Thoracic aorta (tissue), 2 donors: ENCODE measurements around the gene ZNF217. TPM values are rescaled to one million over a fixed set of nuclear protein-coding genes. Genes with fewer than 3 reads are reported as not detected.
"Not testable (repeated sequence)": the region's sequence is repeated elsewhere in the genome, so short reads cannot be mapped to it uniquely, and the experiment has no call there.

Experiments used
- ATAC-seq: fragments of 150-250 bp; one replicate; pipeline ENCODE4 v1.8.0; 2017; ENCODE audit warnings: low read depth; ENCODE audit not compliant: insufficient number of reproducible peaks, low FRiP score
- DNase-seq: peaks from one replicate; pipeline ENCODE4 v3.0.0-alpha.2; 2020; ENCODE audit warnings: low spot score
- H3K27ac ChIP-seq, 2 donors: fragments of 200-600 bp; sonication (generic); 1 replicate in 1 of 2; 2 replicates in 1 of 2; pipeline ENCODE4 v1.5.1; 2016; ENCODE audit warnings: mild to moderate bottlenecking in 2 of 2, moderate library complexity in 2 of 2
- H3K27me3 ChIP-seq: fragments of 200-600 bp; sonication (generic); replicated peaks from 2 replicates; pipeline ENCODE4 v1.6.0; 2016; ENCODE audit warnings: mild to moderate bottlenecking; ENCODE audit not compliant: insufficient read depth
- H3K36me3 ChIP-seq: fragments of 200-600 bp; sonication (generic); one replicate; pipeline ENCODE4 v1.5.1; 2016
- H3K4me1 ChIP-seq, 2 donors: fragments of 200-600 bp; sonication (generic); 1 replicate in 1 of 2; 2 replicates in 1 of 2; pipeline versions ENCODE4 v1.5.1 to v1.6.0; 2016; ENCODE audit warnings: low read depth in 2 of 2, mild to moderate bottlenecking in 1 of 2; ENCODE audit not compliant: control insufficient read depth in 1 of 2
- H3K4me3 ChIP-seq: fragments of 200-600 bp; sonication (generic); 2 replicates; pipeline ENCODE4 v1.5.1; 2016; ENCODE audit warnings: mild to moderate bottlenecking
- H3K9me3 ChIP-seq: fragments of 200-600 bp; sonication (generic); 2 replicates; pipeline ENCODE4 v1.5.1; 2016
- total RNA-seq, 2 donors: library from RNA; depleted of rRNA; stranded (reverse); fragments of >200 nt; gene quantifications; one replicate each; pipeline versions ENCODE4 v1.1.0 to v1.2.3, GENCODE V29; 2016
- TF ChIP-seq, protein P1 (sequence below): fragments of 200-600 bp; sonication (generic); IDR thresholded peaks from one replicate; pipeline ENCODE4 v1.5.1; 2019; ENCODE audit warnings: antibody characterized with exemption

ZNF217 gene
- total RNA-seq, 2 donors from 2014 or later, result 12.5 to 21.4 TPM

DNA sequence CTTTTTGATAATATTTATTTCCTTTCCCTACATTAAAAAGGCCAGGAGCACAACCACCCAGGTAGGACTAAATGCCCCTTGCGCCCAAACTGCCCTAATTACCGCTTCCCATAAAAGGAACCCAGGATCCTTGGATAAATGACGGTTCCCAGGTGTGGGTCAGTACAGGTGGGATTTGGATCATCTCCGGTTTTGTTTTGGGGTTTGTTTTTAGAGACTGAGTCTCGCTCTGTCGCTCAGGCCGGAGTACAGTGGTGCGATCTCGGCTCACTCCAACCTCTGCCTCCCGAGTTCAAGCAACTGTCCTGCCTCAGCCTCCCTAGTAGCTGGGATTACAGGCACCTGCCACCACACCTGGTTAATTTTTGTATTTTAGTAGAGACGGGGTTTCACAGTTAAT, 28.4 kb downstream of the ZNF217 start:
- H3K4me3 ChIP-seq, result no peak overlapping the region
- no peaks in the 10 kb centered on the region for H3K9me3 ChIP-seq
- H3K27me3 ChIP-seq, result no peaks in the 10 kb centered on the region
- no peak for DNase-seq
- TF ChIP-seq, protein P1, sequence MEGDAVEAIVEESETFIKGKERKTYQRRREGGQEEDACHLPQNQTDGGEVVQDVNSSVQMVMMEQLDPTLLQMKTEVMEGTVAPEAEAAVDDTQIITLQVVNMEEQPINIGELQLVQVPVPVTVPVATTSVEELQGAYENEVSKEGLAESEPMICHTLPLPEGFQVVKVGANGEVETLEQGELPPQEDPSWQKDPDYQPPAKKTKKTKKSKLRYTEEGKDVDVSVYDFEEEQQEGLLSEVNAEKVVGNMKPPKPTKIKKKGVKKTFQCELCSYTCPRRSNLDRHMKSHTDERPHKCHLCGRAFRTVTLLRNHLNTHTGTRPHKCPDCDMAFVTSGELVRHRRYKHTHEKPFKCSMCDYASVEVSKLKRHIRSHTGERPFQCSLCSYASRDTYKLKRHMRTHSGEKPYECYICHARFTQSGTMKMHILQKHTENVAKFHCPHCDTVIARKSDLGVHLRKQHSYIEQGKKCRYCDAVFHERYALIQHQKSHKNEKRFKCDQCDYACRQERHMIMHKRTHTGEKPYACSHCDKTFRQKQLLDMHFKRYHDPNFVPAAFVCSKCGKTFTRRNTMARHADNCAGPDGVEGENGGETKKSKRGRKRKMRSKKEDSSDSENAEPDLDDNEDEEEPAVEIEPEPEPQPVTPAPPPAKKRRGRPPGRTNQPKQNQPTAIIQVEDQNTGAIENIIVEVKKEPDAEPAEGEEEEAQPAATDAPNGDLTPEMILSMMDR, result no peak
- no peak for ATAC-seq
- peaks cover 6% of the 10 kb centered on the region for H3K36me3 ChIP-seq
- no peak overlapping the region for H3K27ac ChIP-seq
- H3K4me1 ChIP-seq, result no peaks in the 10 kb centered on the region

DNA sequence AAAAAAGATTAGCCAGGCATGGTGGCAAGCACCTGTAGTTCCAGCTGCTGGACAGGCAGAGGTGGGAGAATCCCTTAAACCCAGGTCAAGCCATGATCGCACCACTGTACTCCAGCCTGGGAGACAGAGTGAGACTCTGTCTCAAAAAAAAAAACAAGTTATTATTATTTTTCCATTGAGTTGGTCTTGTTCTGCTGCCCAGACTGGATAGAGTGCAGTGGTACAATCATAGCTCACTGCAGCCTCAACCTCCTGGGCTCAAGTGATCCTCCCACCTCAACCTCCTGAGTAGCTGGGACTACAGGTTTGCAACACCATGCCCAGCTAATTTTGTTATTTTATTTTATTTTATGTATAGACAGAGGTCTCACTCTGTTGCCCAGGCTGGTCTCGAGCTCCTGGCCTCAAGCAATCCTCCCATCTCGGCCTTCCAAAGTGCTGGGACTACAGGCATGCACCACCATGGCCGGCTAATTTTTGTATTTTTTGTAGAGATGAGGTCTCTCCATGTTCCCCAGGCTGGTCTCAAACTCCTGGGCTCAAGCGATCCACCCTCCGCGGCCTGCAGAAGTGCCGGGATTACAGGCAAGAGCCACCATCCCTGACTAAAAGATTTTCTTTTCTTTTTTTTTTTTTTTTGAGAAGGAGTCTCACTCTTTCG, 31.4 kb downstream of the ZNF217 start:
- not testable (repeated sequence) for DNase-seq, H3K36me3 ChIP-seq, H3K27ac ChIP-seq, H3K9me3 ChIP-seq, ATAC-seq, H3K4me1 ChIP-seq, H3K4me3 ChIP-seq, H3K27me3 ChIP-seq

DNA sequence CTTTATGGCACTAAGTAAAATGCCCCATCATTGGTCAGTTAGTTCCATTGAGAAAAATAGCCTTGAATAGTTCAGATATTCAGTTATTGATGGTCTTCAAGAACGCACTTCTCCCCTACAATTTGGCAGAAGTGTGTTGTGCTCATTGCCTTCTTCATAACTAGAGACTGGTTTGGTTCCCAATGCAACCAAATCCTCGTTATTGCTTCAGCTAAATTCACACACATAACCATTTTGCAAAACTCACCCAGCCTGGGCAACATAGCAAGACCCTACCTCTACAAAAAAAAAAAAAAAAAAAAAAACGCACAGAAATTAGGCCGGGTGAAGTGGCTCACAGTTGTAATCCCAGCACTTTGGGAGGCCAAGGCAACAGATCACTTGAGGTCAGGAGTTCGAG, 32.1 kb downstream of the ZNF217 start:
- Histone ChIP-seq H3K36me3 (no peaks in the 10 kb centered on the region), H3K27ac (no peak overlapping the region), H3K27me3 (no peaks in the 10 kb centered on the region), H3K9me3 (no peaks in the 10 kb centered on the region), H3K4me1 (no peaks in the 10 kb centered on the region), H3K4me3 (no peak overlapping the region)
- TF ChIP-seq, protein P1, result no peak
- ATAC-seq (no peak), DNase-seq (no peak)

DNA sequence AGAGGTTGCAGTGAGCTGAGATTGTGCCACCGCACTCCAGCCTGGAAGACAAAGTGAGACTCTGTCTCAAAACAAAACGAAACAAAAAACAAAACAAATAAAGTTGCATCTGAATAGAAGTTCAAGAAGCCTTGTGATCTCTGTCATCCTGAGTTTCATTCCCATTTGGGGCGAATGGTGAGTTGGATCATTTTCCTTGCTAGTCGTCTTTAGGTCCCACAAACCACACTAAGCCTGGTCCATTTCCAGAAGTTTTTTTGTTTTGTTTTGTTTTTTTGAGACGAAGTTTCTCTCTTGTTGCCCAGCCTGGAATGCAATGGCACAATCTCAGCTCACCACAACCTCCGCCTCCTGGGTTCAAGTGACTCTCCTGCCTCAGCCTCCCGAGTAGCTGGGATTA, 33.8 kb downstream of the ZNF217 start:
- DNase-seq (no peak), ATAC-seq (no peak)
- H3K4me3 ChIP-seq, result no peak overlapping the region
- no peaks in the 10 kb centered on the region for H3K36me3 ChIP-seq
- no peaks in the 10 kb centered on the region for H3K9me3 ChIP-seq
- no peak overlapping the region for H3K27ac ChIP-seq
- no peaks in the 10 kb centered on the region for H3K27me3 ChIP-seq
- no peaks in the 10 kb centered on the region for H3K4me1 ChIP-seq
- TF ChIP-seq, protein P1, result no peak

DNA sequence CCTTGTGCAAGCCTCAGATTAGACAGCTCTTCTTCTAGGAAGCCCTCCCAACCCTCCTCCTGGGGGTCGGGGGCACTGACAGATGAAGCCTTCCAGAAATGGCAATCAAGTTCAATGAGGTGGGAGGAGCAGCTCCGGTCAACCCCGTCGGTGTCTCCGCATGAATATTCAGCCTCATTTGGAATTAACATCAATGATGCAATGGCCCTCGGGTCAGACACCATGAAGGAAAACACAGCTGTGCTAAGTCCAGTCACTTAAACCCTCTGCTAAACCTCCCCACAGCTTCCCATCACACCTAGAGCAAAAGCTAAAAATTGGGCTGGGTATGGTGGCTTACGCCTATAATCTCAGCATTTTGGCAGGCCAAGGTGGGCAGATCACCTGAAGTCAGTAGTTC, 36.5 kb downstream of the ZNF217 start:
- H3K9me3 ChIP-seq, result no peaks in the 10 kb centered on the region
- H3K4me1 ChIP-seq, result no peaks in the 10 kb centered on the region
- ATAC-seq, result no peak
- TF ChIP-seq, protein P1, result no peak
- H3K36me3 ChIP-seq, result no peaks in the 10 kb centered on the region
- H3K4me3 ChIP-seq, result no peak overlapping the region
- no peak for DNase-seq
- no peak overlapping the region for H3K27ac ChIP-seq
- H3K27me3 ChIP-seq, result no peaks in the 10 kb centered on the region
